Measurements from ENCODE around the gene ASB8.

- no peak for TF ChIP-seq CTCF (IDR thresholded peaks at IDR 0.05)
- no peak for TF ChIP-seq POLR2A (IDR thresholded peaks at IDR 0.05)
These were observed 11.7 kb upstream of the ASB8 start for GRCh38 chr12:48169011-48169410.

All from right lobe of liver (tissue), 4 donors.